SK-N-SH (cell line): ENCODE results near the gene EDIL3.

ENCODE experiments used
- FOXJ3 ChIP-seq: sonication (generic); formaldehyde crosslinking; IDR thresholded peaks from 2 replicates; pipeline ENCODE4 v1.5.1; 2020; ENCODE audit warnings: mild to moderate bottlenecking, missing genetic modification reagents
- FOXM1 ChIP-seq: IDR thresholded peaks from 2 replicates; pipeline ENCODE4 v1.4.0; 2012; ENCODE audit warnings: low read depth, mild to moderate bottlenecking
- JUND ChIP-seq: IDR thresholded peaks from 2 replicates; pipeline ENCODE4 v1.4.0; 2012
- RAD21 ChIP-seq: IDR thresholded peaks from 2 replicates; pipeline ENCODE4 v1.6.1; 2012; ENCODE audit warnings: mild to moderate bottlenecking, low read length
- TF ChIP-seq, protein P1 (sequence below): IDR thresholded peaks from 2 replicates; pipeline ENCODE4 v1.6.1; 2012; ENCODE audit warnings: mild to moderate bottlenecking, low read depth, low read length, moderate library complexity
- TF ChIP-seq, protein P2 (sequence below): fragments of 200-600 bp; sonication (generic); IDR thresholded peaks from 2 replicates; pipeline ENCODE4 v1.6.1; 2017; ENCODE audit warnings: antibody characterized with exemption, mild to moderate bottlenecking, moderate library complexity

DNA sequence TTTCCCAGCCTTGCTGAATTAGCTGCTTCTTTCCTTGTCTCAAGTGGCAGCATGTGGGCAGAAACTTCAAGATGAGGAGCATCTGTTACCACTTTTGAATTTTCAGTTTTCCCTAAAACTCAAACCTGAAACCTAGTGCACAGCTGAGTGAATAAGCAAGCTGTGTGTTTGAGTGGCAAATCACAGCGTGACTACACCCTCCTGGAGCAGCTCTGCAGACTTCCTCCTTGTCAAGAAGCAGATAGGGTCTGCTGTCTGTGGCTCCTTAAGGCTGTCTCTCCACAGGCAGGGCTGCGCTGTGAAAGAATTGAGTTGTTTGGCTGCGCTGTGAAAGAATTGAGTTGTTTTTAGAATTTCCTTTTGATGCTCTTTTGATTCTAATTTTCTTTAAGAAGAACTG, 484.4 kb downstream of the EDIL3 start:
- TF ChIP-seq, protein P1, sequence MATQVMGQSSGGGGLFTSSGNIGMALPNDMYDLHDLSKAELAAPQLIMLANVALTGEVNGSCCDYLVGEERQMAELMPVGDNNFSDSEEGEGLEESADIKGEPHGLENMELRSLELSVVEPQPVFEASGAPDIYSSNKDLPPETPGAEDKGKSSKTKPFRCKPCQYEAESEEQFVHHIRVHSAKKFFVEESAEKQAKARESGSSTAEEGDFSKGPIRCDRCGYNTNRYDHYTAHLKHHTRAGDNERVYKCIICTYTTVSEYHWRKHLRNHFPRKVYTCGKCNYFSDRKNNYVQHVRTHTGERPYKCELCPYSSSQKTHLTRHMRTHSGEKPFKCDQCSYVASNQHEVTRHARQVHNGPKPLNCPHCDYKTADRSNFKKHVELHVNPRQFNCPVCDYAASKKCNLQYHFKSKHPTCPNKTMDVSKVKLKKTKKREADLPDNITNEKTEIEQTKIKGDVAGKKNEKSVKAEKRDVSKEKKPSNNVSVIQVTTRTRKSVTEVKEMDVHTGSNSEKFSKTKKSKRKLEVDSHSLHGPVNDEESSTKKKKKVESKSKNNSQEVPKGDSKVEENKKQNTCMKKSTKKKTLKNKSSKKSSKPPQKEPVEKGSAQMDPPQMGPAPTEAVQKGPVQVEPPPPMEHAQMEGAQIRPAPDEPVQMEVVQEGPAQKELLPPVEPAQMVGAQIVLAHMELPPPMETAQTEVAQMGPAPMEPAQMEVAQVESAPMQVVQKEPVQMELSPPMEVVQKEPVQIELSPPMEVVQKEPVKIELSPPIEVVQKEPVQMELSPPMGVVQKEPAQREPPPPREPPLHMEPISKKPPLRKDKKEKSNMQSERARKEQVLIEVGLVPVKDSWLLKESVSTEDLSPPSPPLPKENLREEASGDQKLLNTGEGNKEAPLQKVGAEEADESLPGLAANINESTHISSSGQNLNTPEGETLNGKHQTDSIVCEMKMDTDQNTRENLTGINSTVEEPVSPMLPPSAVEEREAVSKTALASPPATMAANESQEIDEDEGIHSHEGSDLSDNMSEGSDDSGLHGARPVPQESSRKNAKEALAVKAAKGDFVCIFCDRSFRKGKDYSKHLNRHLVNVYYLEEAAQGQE, result no peak
- no peak for TF ChIP-seq FOXM1
- TF ChIP-seq, protein P2, sequence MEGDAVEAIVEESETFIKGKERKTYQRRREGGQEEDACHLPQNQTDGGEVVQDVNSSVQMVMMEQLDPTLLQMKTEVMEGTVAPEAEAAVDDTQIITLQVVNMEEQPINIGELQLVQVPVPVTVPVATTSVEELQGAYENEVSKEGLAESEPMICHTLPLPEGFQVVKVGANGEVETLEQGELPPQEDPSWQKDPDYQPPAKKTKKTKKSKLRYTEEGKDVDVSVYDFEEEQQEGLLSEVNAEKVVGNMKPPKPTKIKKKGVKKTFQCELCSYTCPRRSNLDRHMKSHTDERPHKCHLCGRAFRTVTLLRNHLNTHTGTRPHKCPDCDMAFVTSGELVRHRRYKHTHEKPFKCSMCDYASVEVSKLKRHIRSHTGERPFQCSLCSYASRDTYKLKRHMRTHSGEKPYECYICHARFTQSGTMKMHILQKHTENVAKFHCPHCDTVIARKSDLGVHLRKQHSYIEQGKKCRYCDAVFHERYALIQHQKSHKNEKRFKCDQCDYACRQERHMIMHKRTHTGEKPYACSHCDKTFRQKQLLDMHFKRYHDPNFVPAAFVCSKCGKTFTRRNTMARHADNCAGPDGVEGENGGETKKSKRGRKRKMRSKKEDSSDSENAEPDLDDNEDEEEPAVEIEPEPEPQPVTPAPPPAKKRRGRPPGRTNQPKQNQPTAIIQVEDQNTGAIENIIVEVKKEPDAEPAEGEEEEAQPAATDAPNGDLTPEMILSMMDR, result no peak
- no peak for TF ChIP-seq RAD21
- TF ChIP-seq FOXJ3, result no peak
- no peak for TF ChIP-seq JUND
